Mammary epithelial cell (primary cell): Measurements from ENCODE around the gene HSPB1.

Experiments
- CTCF ChIP-seq, 2 donors: IDR thresholded peaks in 1 of 2; conservative IDR thresholded peaks in 1 of 2; 2 replicates each; pipeline ENCODE4 v1.5.1; 2011 to 2012; ENCODE audit warnings: inconsistent platforms in 2 of 2, low read length in 2 of 2, mild to moderate bottlenecking in 2 of 2, control low read depth in 1 of 2, low read depth in 1 of 2; ENCODE audit not compliant: insufficient read depth in 1 of 2; ENCODE audit errors: extremely low read depth in 1 of 2
- EZH2 ChIP-seq: IDR thresholded peaks from 2 replicates; pipeline ENCODE4 v1.6.1; 2012; ENCODE audit warnings: low read length, inconsistent platforms, borderline replicate concordance

- no peak for TF ChIP-seq CTCF (conservative IDR thresholded peaks at IDR 0.05 in 1 of 2, IDR thresholded peaks at IDR 0.05 in 1 of 2; ENCODE audit: extremely low read depth in 1 of 2, insufficient read depth in 1 of 2, low read depth in 1 of 2, low read length in 2 of 2)
- no peak for TF ChIP-seq EZH2
Measured at GRCh38 chr7:76304888-76305375, 2.5 kb downstream of the HSPB1 start.
